ENCODE measurements around the gene FMNL1. TPM values are rescaled to one million over a fixed set of nuclear protein-coding genes. Genes with fewer than 3 reads are reported as not detected.

Gene FMNL1
- polyA plus RNA-seq, 3 donors, result 23.8 to 826 (median 24.8) TPM

- no peak for DNase-seq
- no peak overlapping the region for H2AFZ ChIP-seq (ENCODE audit: insufficient read depth, low read depth, low read length, poor library complexity, severe bottlenecking)
- 96% methylated on average over 15 of the region's 18 CpGs for WGBS (ENCODE audit: insufficient coverage)
- H3K4me1 Mint-ChIP-seq, result peaks cover 34% of the 10 kb centered on the region
- no peak for TF ChIP-seq CTCF (IDR thresholded peaks at IDR 0.05)
- no peak overlapping the region for H3K4me3 Mint-ChIP-seq
- H3K27ac Mint-ChIP-seq, result peak overlapping the region in 2 of 7 donors; percentile 68 to 70
- H3K4me2 ChIP-seq (replicated peaks; ENCODE audit: extremely low read depth, low read length, poor library complexity, severe bottlenecking), result no peak overlapping the region
- H3K27me3 ChIP-seq (ENCODE audit: control insufficient read depth in 2 of 2, insufficient read depth in 2 of 2, low read length in 2 of 2), result no peaks in the 10 kb centered on the region
- intact Hi-C loops (cut with micrococcal nuclease), result no loop called here
- H3K27me3 Mint-ChIP-seq (ENCODE audit: low read depth in 3 of 3), result peaks cover 0 to 8% (median 0%) of the 10 kb centered on the region in 3 donors
- H3K4me1 ChIP-seq (ENCODE audit: control insufficient read depth in 1 of 2, insufficient read depth in 2 of 2, low read length in 2 of 2), result peaks cover 24 to 34% of the 10 kb centered on the region in 2 donors
- H3K9me3 Mint-ChIP-seq, result peaks cover 0 to 3% (median 0%) of the 10 kb centered on the region in 7 donors
- H3K4me3 ChIP-seq (replicated peaks in 1 of 3; ENCODE audit: low read depth in 2 of 3, low read length in 3 of 3), result no peak overlapping the region
- peaks cover 96 to 97% of the 10 kb centered on the region in 2 donors for H3K36me3 ChIP-seq (replicated peaks in 1 of 2; ENCODE audit: control insufficient read depth in 1 of 2, insufficient read depth in 2 of 2, low read length in 2 of 2)
- peaks cover 91 to 97% of the 10 kb centered on the region in 2 donors for H3K36me3 Mint-ChIP-seq
- H4K20me1 ChIP-seq (ENCODE audit: insufficient read depth, low read length), result peaks cover 99% of the 10 kb centered on the region
- no peaks in the 10 kb centered on the region for H3K9me3 ChIP-seq (replicated peaks in 1 of 2; ENCODE audit: control insufficient read depth in 1 of 2, insufficient read depth in 1 of 2, low read length in 2 of 2)
- no peak overlapping the region for H3K27ac ChIP-seq (ENCODE audit: low read depth in 1 of 2, low read length in 2 of 2)
- peaks cover 54% of the 10 kb centered on the region for H3K79me2 ChIP-seq (ENCODE audit: insufficient read depth, low read length)
- H3K9ac ChIP-seq (ENCODE audit: insufficient read depth, low read length, poor library complexity, severe bottlenecking), result no peak overlapping the region
Observed at GRCh38 chr17:45242029-45242414, 20.3 kb downstream of the FMNL1 start.

- no peak for DNase-seq
Observed at GRCh38 chr17:45243750-45244149, 22.1 kb downstream of the FMNL1 start.

More at GRCh38 chr17:45243750-45244149, 22.1 kb downstream of the FMNL1 start:
- peaks cover 79 to 87% of the 10 kb centered on the region in 2 donors for H3K36me3 ChIP-seq (replicated peaks in 1 of 2; ENCODE audit: control insufficient read depth in 1 of 2, insufficient read depth in 2 of 2, low read length in 2 of 2)
- H3K36me3 Mint-ChIP-seq, result peaks cover 76 to 87% of the 10 kb centered on the region in 2 donors
- no peaks in the 10 kb centered on the region for H3K9me3 ChIP-seq (replicated peaks in 1 of 2; ENCODE audit: control insufficient read depth in 1 of 2, insufficient read depth in 1 of 2, low read length in 2 of 2)
- H3K4me1 ChIP-seq (ENCODE audit: control insufficient read depth in 1 of 2, insufficient read depth in 2 of 2, low read length in 2 of 2), result peaks cover 35 to 46% of the 10 kb centered on the region in 2 donors
- peaks cover 37% of the 10 kb centered on the region for H3K79me2 ChIP-seq (ENCODE audit: insufficient read depth, low read length)
- H3K9ac ChIP-seq (ENCODE audit: insufficient read depth, low read length, poor library complexity, severe bottlenecking), result no peak overlapping the region
- H3K27me3 ChIP-seq (ENCODE audit: control insufficient read depth in 2 of 2, insufficient read depth in 2 of 2, low read length in 2 of 2), result no peaks in the 10 kb centered on the region
- H3K4me1 Mint-ChIP-seq, result peaks cover 36% of the 10 kb centered on the region
- H3K9me3 Mint-ChIP-seq, result peaks cover 0 to 3% (median 0%) of the 10 kb centered on the region in 7 donors
- no peak overlapping the region for H3K4me3 Mint-ChIP-seq
- peaks cover 99% of the 10 kb centered on the region for H4K20me1 ChIP-seq (ENCODE audit: insufficient read depth, low read length)
- H3K27ac Mint-ChIP-seq, result no peak overlapping the region
- H2AFZ ChIP-seq (ENCODE audit: insufficient read depth, low read depth, low read length, poor library complexity, severe bottlenecking), result no peak overlapping the region
- H3K4me3 ChIP-seq (replicated peaks in 1 of 3; ENCODE audit: low read depth in 2 of 3, low read length in 3 of 3), result no peak overlapping the region
- intact Hi-C loops (cut with micrococcal nuclease), result no loop called here
- no peak overlapping the region for H3K27ac ChIP-seq (ENCODE audit: low read depth in 1 of 2, low read length in 2 of 2)
- peaks cover 0 to 6% (median 0%) of the 10 kb centered on the region in 3 donors for H3K27me3 Mint-ChIP-seq (ENCODE audit: low read depth in 3 of 3)
- WGBS (ENCODE audit: insufficient coverage), result 92% methylated on average over 15 of the region's 18 CpGs
- no peak overlapping the region for H3K4me2 ChIP-seq (replicated peaks; ENCODE audit: extremely low read depth, low read length, poor library complexity, severe bottlenecking)
- no peak for TF ChIP-seq CTCF (IDR thresholded peaks at IDR 0.05)

Data from CD14-positive monocyte (primary cell).